KBM-7 (cell line): Measurements from ENCODE around the gene VAPB.
"Not testable (repeated sequence)": the region's sequence is repeated elsewhere in the genome, so short reads cannot be mapped to it uniquely, and the experiment has no call there.

Source experiments
- DNase-seq: peaks from one replicate; pipeline ENCODE4 v3.0.0-alpha.2; 2015
- in situ Hi-C: fragments of 300-500 bp; cut with MboI; formaldehyde crosslinking; loops from 2 replicates; pipeline ENCODE4 v1.14.3; 2020; ENCODE audit warnings: low sequenced_read_pairs, low pct_unique_long_range_greater_than_20kb, mixed read lengths

Gene VAPB

GRCh38 chr20:58388882-58389323, at the start of gene VAPB:
Gene VAPB, plus strand, starts transcription at chr20:58389229. Its CDS starts 231 bp downstream, at chr20:58389460.
- peak; percentile 90 for DNase-seq
- in situ Hi-C loops, result no loop called here

- in situ Hi-C loops, result no loop called here
- no peak for DNase-seq
Observed at GRCh38 chr20:58339741-58340140, 49.3 kb upstream of the VAPB start.

GRCh38 chr20:58340151-58340550, 48.9 kb upstream of the VAPB start:
- no peak for DNase-seq
- in situ Hi-C loops, result no loop called here

GRCh38 chr20:58340853-58341252, 48.2 kb upstream of the VAPB start:
- in situ Hi-C loops, result no loop called here
- no peak for DNase-seq

GRCh38 chr20:58342104-58342945, 46.7 kb upstream of the VAPB start:
- no peak for DNase-seq
- in situ Hi-C loops, result no loop called here

GRCh38 chr20:58344741-58345140, 44.3 kb upstream of the VAPB start:
- in situ Hi-C loops, result no loop called here
- no peak for DNase-seq

- no peak for DNase-seq
- in situ Hi-C loops, result no loop called here
Observed at GRCh38 chr20:58349570-58349969, 39.5 kb upstream of the VAPB start.

GRCh38 chr20:58352468-58352867, 36.6 kb upstream of the VAPB start:
- DNase-seq, result no peak
- in situ Hi-C loops, result no loop called here

GRCh38 chr20:58359441-58359840, 29.6 kb upstream of the VAPB start:
- in situ Hi-C loops, result no loop called here
- DNase-seq, result no peak

- in situ Hi-C loops, result no loop called here
- no peak for DNase-seq
Observed at GRCh38 chr20:58360936-58361335, 28.1 kb upstream of the VAPB start.

- in situ Hi-C loops, result no loop called here
- DNase-seq, result no peak
Observed at GRCh38 chr20:58361481-58362205, 27.4 kb upstream of the VAPB start.

GRCh38 chr20:58362206-58362516, 26.9 kb upstream of the VAPB start:
- DNase-seq, result no peak
- in situ Hi-C loops, result no loop called here

- no peak for DNase-seq
- in situ Hi-C loops, result no loop called here
Observed at GRCh38 chr20:58362970-58363369, 26.1 kb upstream of the VAPB start.

- in situ Hi-C loops, result no loop called here
- DNase-seq, result no peak
Observed at GRCh38 chr20:58366866-58367265, 22.2 kb upstream of the VAPB start.

GRCh38 chr20:58372806-58373205, 16.2 kb upstream of the VAPB start:
- in situ Hi-C loops, result no loop called here
- no peak for DNase-seq

- DNase-seq, result not testable (repeated sequence)
Observed at GRCh38 chr20:58373296-58373695, 15.7 kb upstream of the VAPB start.

GRCh38 chr20:58374027-58374850, 14.8 kb upstream of the VAPB start:
- DNase-seq, result peak; percentile 36
- in situ Hi-C loops, result no loop called here

More at GRCh38 chr20:58373296-58373695, 15.7 kb upstream of the VAPB start:
- in situ Hi-C loops, result not testable (repeated sequence)

- in situ Hi-C loops, result no loop called here
- no peak for DNase-seq
Observed at GRCh38 chr20:58374906-58375758, 13.9 kb upstream of the VAPB start.
